MCF 10A (cell line): Measurements from ENCODE around the gene RNF6. TPM values are rescaled to one million over a fixed set of nuclear protein-coding genes. Genes with fewer than 3 reads are reported as not detected.

Source experiments
- BruUV-seq: library from RNA; stranded (reverse); fragments of 400-500 nt; replicated peaks from 2 replicates; lab custom pipeline; 2021; lab: Mats Ljungman, UMichigan
- CTCF ChIA-PET: fragments of 300-600 bp; sonication (Branson Sonifier 250); formaldehyde crosslinking; extraction: SDS; loops from one replicate; lab custom pipeline; 2021; ENCODE audit warnings: antibody characterized with exemption, inconsistent platforms; lab: Yijun Ruan, JAX
- POLR2A ChIA-PET: fragments of 300-600, 350-650 bp; sonication (Branson Sonifier 250); formaldehyde crosslinking; extraction: SDS; loops from one replicate; lab custom pipeline; 2020; ENCODE audit warnings: antibody characterized with exemption, inconsistent platforms; lab: Yijun Ruan, JAX
- DNase-seq: peaks from one replicate; pipeline ENCODE4 v3.0.0-alpha.2; 2018; ENCODE audit not compliant: unreplicated experiment
- H3K27ac Mint-ChIP-seq: one replicate; pipeline ENCODE4 v1.8.0; 2022; ENCODE audit warnings: mild to moderate bottlenecking, low read depth, mixed read lengths; ENCODE audit not compliant: unreplicated experiment
- H3K27me3 Mint-ChIP-seq: one replicate; pipeline ENCODE4 v1.8.0; 2022; ENCODE audit warnings: mixed read lengths; ENCODE audit not compliant: insufficient read depth, unreplicated experiment
- H3K36me3 Mint-ChIP-seq: one replicate; pipeline ENCODE4 v1.8.0; 2022; ENCODE audit warnings: mild to moderate bottlenecking, moderate library complexity, mixed read lengths; ENCODE audit not compliant: insufficient read depth, unreplicated experiment
- H3K4me1 Mint-ChIP-seq: one replicate; pipeline ENCODE4 v1.8.0; 2022; ENCODE audit warnings: mixed read lengths; ENCODE audit not compliant: insufficient read depth, unreplicated experiment
- H3K4me3 Mint-ChIP-seq: one replicate; pipeline ENCODE4 v1.8.0; 2022; ENCODE audit warnings: mild to moderate bottlenecking, moderate library complexity, mixed read lengths; ENCODE audit not compliant: unreplicated experiment
- H3K9me3 Mint-ChIP-seq: one replicate; pipeline ENCODE4 v1.8.0; 2022; ENCODE audit warnings: mixed read lengths; ENCODE audit not compliant: unreplicated experiment
- CTCF ChIP-seq: fragments of 200-600 bp; IDR thresholded peaks from one replicate; pipeline ENCODE4 v1.8.0; 2022; ENCODE audit warnings: antibody characterized with exemption, mild to moderate bottlenecking; ENCODE audit not compliant: unreplicated experiment
- intact Hi-C: fragments of 100-400 bp; cut with micrococcal nuclease; formaldehyde crosslinking; loops from 2 replicates; pipeline ENCODE4 v1.14.1; 2022
- total RNA-seq: library from RNA; stranded (reverse); gene quantifications from 2 replicates; pipeline ENCODE4 v1.2.3, GENCODE V29; 2022

RNF6 gene
- total RNA-seq, 1 experiment from 2014 or later, result 81.9 TPM

- Mint-ChIP-seq H3K4me3 (no peak overlapping the region), H3K27me3 (no peaks in the 10 kb centered on the region), H3K36me3 (peaks cover 6% of the 10 kb centered on the region), H3K9me3 (no peaks in the 10 kb centered on the region), H3K27ac (no peak overlapping the region), H3K4me1 (peaks cover 10% of the 10 kb centered on the region)
- POLR2A ChIA-PET, result no interaction called here
- DNase-seq, result no peak
- intact Hi-C loops, result no loop called here
- CTCF ChIA-PET, result interaction anchor here (0.6 to 1.7 kb wide), 2 partner anchors 41 to 60 kb away, joined by 5 to 6 read pairs; no protein-coding TSS in a partner anchor
- no peak for TF ChIP-seq CTCF
- BruUV-seq, result no TSS peak
Observed at GRCh38 chr13:26225896-26226617, 3.9 kb upstream of the RNF6 start.

- H3K36me3 Mint-ChIP-seq, result peaks cover 34% of the 10 kb centered on the region
- peaks cover 20% of the 10 kb centered on the region for H3K4me1 Mint-ChIP-seq
- H3K27me3 Mint-ChIP-seq, result no peaks in the 10 kb centered on the region
- BruUV-seq, result TSS peak; percentile 78
- no peak for DNase-seq
- intact Hi-C loops, result no loop called here
- peak overlapping the region; percentile 99 for H3K4me3 Mint-ChIP-seq
- peak overlapping the region; percentile 99 for H3K27ac Mint-ChIP-seq
- TF ChIP-seq CTCF, result no peak
- CTCF ChIA-PET, result interaction anchor here (0.6 to 1.7 kb wide), 6 partner anchors 10 to 476 kb away, joined by 3 to 5 read pairs (median 4); no protein-coding TSS in a partner anchor
- POLR2A ChIA-PET, result interaction anchor here (0.5 to 3.7 kb wide), 24 partner anchors 8 to 1705 kb away, joined by 3 to 48 read pairs (median 4); partner anchors contain the start of genes CDK8 and WASF3
- H3K9me3 Mint-ChIP-seq, result no peaks in the 10 kb centered on the region
Observed at GRCh38 chr13:26222520-26223046, 469 bp upstream of the RNF6 start.

DNA sequence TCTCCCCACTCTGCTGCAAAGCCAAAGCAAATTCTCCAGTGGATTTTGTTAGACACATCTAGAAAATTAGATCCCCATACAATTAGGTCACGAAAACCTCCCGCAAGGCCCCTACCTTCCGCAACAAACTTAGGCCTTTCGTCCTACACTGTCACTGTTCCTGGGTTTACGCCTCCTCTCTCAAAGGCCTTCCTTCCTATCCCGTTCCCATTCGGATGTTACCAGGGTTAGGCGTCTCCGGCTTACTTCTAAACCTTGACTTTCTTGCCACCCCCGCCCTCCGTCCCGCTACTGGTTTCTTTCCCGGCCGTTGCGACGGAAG is 754 bp downstream of the RNF6 start:
- Mint-ChIP-seq H3K36me3 (peaks cover 46% of the 10 kb centered on the region), H3K27me3 (no peaks in the 10 kb centered on the region), H3K27ac (peak overlapping the region; percentile 99), H3K4me3 (peak overlapping the region; percentile 99), H3K4me1 (peaks cover 20% of the 10 kb centered on the region), H3K9me3 (no peaks in the 10 kb centered on the region)
- intact Hi-C loops, result loop anchor here (1.0 kb wide), 1 partner anchor 33 kb away; the partner anchor contains the start of gene CDK8
- CTCF ChIA-PET, result interaction anchor here (0.6 to 1.7 kb wide), 5 partner anchors 10 to 477 kb away, joined by 3 to 4 read pairs (median 4); no protein-coding TSS in a partner anchor
- no peak for DNase-seq
- TSS peak; percentile 45 for BruUV-seq
- POLR2A ChIA-PET, result interaction anchor here (0.7 to 3.7 kb wide), 17 partner anchors 8 to 336 kb away, joined by 3 to 48 read pairs (median 4); partner anchors contain the start of genes CDK8 and WASF3
- TF ChIP-seq CTCF, result no peak

DNA sequence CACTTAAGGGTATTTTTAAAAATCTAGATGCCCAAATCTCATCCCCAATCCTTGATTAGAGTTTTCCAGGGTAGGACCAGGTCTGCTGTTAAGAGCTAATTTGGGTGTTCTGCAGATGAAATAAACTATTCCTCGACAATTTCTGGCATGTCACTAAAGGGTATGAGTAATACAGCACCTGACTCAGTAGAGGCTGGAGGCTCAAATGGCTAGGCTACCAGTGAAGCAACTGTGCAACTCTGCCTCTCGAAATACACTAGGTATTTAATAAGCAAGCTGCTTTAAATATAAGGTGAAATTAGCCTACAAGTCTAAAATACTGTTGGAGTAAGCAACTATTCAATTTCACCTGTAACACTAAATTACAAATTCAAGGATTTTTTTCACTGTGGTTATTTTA is 1.5 kb downstream of the RNF6 start:
- Mint-ChIP-seq H3K4me1 (peaks cover 20% of the 10 kb centered on the region), H3K27ac (no peak overlapping the region), H3K27me3 (no peaks in the 10 kb centered on the region), H3K9me3 (no peaks in the 10 kb centered on the region), H3K4me3 (peak overlapping the region; percentile 99), H3K36me3 (peaks cover 54% of the 10 kb centered on the region)
- TF ChIP-seq CTCF, result no peak
- intact Hi-C loops, result no loop called here
- ChIA-PET POLR2A (interaction anchor here (0.6 to 3.7 kb wide), 14 partner anchors 9 to 337 kb away, joined by 3 to 48 read pairs (median 4); partner anchors contain the start of genes CDK8 and WASF3), CTCF (interaction anchor here (1.1 to 1.7 kb wide), 3 partner anchors 9 to 36 kb away, joined by 4 to 6 read pairs (median 4); no protein-coding TSS in a partner anchor)
- DNase-seq, result peak; percentile 64
- BruUV-seq, result no TSS peak
